Measurements from ENCODE around the gene F10.

Gene F10

GRCh38 chr13:113126265-113127150 lies 3.9 kb downstream of the F10 start:
- DNase-seq (ENCODE audit: extremely low spot score, insufficient read length, low read depth) (no peak), FAIRE-seq (no peak)

DNA sequence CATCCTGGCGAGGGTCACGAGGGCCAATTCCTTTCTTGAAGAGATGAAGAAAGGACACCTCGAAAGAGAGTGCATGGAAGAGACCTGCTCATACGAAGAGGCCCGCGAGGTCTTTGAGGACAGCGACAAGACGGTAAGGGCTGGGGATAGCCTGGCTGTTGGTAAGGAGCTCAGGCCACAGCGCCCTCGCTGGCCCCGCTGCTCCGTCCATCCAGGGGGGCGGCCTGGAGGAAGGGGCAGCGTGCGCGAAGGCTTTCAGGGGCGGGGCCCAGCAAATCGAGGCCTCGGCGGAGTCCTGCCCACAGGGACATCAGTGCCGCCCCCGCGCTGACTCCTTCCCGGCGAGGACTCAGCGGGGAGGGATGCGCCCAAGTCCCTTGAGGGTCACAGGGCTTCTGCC lies 6.9 kb downstream of the F10 start:
- FAIRE-seq: no peak
- no peak for DNase-seq (ENCODE audit: extremely low spot score, insufficient read length, low read depth)

DNA sequence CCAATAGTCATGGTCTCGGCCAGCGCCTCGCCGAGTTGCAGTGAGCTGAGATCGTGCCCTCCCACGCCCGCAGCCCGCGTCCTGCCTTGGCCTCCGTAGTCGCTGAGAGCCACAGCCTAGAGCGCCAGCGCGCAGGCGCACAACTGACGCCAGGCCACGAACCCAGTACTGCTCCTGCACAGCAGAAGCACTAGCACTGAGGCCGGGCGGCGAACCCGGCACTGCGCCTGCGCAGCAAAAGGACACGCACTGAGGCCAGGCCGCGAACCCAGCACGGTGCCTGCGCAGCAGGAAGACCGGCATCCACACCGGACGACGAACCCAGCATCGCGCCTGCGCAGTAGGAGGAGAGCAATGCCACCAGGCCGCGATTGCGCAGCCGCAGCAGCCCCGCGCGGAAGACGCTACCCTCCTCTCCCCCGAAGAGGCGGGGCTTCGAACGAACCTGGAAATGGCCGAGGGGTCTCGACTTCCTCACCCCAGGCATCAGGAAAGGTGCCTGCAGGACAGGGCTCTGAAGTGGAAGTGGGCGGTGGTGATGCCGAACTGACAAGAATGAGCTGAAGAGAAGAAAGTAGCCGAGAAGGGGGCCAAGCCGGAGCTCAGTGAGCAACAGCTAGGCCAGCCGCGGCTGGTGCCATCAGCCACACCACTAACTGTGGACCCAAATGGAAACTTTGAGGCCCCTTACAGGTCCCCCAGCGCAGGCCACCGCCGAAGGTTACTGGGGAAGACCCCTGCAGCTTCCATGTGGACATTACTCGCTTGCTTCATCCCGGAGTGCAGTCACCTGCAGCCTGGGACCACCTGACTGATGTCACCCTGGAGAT lies 7.5 kb downstream of the F10 start:
- DNase-seq (ENCODE audit: extremely low spot score, insufficient read length, low read depth) (no peak), FAIRE-seq (no peak)

DNA sequence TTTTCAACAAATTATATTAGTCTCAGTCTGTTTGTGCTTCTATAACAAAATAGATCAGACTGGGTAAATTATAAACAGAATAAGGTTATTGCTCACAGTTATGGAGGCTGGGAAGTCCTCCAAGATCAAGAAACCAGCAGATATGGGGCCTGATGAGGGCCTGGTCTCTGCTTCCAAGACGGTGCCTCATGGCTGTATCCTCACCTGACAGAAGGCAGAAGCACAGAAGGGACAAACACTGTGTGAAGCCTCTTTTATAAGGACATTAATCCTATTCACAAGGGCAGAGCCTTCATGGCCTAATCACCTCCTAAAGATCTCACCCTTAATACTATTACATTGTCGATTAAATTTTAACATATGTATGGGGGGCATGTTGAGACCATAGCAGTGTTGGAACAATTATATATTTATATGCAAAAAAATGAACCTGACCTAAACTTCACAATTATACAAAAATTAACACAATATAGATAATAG lies 12.7 kb downstream of the F10 start:
- no peak for FAIRE-seq

DNA sequence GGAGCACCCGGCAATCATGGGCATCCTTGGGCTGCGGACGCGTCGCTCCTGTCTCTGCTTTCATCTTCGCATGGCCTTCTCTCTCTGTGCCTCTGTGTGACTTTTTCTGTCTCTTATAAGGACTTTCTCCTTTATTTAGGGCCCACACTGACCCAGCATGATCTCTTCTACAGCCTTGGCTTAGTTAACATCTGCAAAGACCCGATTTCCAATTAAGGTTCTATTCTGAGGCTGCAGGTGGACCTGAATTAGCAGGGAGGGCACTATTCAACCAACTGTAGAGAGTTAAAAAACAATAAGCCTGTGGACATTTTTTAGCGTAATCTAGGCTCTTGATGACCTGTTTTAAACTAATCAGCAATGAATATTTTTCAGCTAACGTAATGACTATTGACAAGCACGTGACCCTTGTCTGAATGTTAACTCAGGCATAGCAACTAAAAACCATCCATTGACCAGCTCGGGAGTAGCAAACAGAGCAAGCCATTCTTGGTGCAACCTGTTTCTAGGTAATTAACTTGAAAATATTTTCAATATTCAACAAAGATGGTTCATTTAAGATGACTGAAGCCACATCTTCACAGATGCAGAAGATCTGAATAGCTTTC lies 15.2 kb downstream of the F10 start:
- DNase-seq (ENCODE audit: extremely low spot score, insufficient read length, low read depth): no peak
- no peak for FAIRE-seq

More for the DNA sequence above, 12.7 kb downstream of the F10 start:
- DNase-seq (ENCODE audit: extremely low spot score, insufficient read length, low read depth): no peak

GRCh38 chr13:113138792-113139551 lies 16.4 kb downstream of the F10 start:
- no peak for FAIRE-seq

DNA sequence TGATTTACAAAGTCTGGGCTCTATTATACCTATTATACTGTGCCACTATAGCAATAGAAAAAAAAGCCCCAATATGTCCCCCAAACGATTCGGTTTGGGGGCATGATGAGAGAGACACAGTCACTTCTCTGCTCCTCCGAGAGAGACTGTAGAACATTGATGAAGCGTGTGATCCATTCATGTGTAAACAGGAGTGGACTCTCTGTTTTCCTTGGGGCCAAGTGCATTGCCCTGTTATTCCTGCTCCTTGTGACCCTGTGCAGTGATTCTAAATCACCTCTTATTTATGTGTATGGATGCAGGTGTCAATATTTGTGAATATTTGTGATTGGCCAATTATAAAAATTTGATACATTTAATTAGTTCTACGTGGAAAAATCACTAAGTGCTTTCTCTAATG lies 17.0 kb downstream of the F10 start:
- FAIRE-seq (no peak), DNase-seq (ENCODE audit: extremely low spot score, insufficient read length, low read depth) (no peak)

More at GRCh38 chr13:113138792-113139551, 16.4 kb downstream of the F10 start:
- DNase-seq (ENCODE audit: extremely low spot score, insufficient read length, low read depth): no peak

DNA sequence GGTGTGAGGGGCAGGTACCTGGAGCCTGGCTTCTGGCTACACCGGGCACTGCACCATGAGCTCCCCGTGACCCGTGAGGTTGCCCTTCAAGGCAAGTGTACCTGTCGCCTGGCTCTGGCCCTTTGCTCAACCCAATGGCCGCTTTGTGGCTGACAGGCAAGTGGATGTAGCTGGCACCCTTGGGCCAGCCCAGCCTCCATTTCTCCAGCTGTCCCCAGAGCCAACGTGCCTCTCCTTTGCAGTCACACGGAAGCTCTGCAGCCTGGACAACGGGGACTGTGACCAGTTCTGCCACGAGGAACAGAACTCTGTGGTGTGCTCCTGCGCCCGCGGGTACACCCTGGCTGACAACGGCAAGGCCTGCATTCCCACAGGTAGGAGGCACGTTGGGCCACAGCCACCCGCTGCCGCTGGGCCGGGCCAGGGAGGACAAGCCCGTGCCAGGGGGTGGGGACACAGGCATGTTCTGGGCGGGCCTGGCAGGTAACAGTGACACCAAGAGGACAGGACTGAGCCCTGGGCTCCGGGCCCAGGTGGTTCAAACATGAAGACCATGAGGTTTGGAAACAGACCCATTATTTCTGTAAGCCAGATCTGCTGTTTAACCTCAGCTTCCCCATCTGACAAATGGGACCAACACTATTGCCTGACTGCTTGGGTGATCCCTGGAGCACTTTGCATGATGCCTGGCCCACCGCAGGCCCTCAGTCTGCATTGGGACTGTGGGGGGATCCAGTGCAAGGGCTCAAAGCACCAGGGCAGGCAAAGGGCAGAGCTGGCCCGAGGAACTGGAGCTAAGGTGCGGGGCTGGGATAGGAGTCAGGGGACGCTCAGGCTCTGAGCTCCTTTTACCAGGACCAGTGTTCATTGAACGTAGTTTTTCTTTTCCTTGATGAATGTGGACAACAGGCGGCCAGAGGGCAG lies 18.3 kb downstream of the F10 start:
- FAIRE-seq (no peak), DNase-seq (ENCODE audit: extremely low spot score, insufficient read length, low read depth) (no peak)

DNA sequence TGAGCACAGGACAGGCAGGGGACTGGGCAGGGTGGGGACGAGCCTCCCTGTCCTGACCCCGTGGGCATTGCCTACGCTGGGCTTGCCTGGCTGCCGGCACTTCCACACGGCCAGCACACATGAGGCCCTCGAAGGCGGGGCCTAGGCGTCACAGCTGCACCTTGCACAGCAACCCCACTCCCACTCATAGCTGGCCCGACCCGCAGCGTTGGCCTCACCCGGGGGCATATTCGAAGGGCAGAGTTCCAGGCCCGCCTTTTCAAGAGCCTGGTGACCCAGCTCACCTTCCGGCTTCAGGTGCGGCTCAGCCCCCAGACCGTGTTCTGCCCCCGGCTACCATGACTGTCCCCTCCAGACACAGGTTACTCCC lies 19.0 kb downstream of the F10 start:
- DNase-seq (ENCODE audit: extremely low spot score, insufficient read length, low read depth) (no peak), FAIRE-seq (no peak)

DNA sequence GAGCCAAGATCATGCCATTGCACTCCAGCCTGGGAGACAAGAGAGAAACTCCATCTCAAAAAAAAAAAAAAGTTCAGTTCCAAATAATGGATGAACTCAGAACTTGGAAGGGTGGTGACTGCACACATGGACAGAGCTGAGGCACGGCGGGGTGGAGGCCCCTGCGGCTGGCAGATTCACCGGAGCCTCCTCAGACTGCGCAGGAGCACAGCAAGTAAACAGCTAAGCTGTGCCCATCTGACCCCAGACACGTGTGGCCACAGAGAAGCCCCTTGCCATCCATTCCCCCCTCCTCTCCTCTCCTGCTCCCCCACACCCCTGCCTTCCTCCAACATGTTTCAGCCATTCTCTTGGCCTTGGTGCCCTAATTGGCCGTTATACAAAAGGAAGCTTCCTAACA lies 20.3 kb downstream of the F10 start:
- FAIRE-seq: no peak

DNA sequence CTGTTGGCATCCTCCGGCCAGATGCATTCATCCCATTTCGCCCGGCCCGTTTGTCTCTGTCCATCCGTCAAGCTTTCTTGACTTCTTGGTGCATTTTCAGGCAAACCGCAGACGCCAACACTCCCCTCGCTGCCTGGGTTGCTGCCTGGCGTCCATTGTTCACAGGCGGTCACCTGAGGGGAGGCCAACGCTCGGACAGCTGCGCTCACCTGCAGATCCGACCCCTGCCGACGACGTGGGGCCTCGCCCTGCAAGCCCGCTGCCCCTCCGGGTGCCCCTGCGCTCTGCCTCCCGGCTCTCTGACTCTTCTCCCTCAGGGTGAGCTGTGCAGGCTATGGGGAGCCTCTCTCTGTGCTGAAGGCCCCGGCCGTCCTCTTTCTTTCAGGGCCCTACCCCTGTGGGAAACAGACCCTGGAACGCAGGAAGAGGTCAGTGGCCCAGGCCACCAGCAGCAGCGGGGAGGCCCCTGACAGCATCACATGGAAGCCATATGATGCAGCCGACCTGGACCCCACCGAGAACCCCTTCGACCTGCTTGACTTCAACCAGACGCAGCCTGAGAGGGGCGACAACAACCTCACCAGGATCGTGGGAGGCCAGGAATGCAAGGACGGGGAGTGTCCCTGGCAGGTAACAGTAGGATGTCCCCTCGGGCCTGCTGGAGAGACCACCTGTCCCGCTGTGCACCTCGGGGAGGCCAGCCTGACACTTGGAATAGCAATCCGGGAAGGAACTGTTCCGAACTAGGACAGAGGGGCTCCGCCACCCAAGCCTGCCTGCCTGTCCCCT lies 21.1 kb downstream of the F10 start:
- DNase-seq (ENCODE audit: extremely low spot score, insufficient read length, low read depth) (no peak), FAIRE-seq (no peak)

More for the DNA sequence above, 20.3 kb downstream of the F10 start:
- DNase-seq (ENCODE audit: extremely low spot score, insufficient read length, low read depth): no peak

DNA sequence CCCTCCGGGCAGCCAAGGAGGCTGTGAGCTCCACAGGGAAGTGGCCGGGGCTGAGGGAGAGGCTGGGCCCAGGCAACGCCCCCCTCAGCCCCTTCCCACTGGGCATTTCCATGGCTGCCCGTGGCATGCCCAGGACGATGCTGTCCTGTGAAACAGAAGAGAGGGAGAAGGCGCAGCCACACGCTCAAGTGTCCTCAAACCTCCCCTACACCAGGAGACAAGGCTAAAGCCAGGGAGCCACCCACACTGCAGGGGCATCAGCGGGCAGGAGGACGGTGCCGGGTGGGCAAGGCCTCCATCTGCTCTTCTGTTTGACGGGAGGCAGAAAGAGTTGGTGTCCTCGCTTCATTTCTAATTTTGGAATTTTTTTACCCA lies 21.6 kb downstream of the F10 start:
- FAIRE-seq: no peak
- DNase-seq (ENCODE audit: extremely low spot score, insufficient read length, low read depth): no peak

DNA sequence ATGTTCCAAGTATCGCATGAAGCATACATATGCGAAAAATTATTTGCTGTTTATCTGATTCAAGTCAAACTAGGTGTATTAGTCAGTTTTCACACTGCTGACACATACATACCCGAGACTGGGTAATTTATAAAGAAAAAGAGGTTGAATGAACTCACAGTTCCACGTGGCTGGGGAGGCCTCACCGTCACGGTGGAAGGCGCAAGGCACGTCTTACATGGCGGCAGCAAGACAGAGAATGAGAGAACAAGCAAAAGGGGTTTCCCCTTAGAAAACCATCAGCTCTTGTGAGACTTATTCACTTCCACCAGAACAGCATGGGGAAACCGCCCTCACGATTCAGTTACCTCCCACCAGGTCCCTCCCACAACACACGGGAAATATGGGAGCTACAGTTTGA lies 22.9 kb downstream of the F10 start:
- FAIRE-seq (no peak), DNase-seq (ENCODE audit: extremely low spot score, insufficient read length, low read depth) (no peak)

DNA sequence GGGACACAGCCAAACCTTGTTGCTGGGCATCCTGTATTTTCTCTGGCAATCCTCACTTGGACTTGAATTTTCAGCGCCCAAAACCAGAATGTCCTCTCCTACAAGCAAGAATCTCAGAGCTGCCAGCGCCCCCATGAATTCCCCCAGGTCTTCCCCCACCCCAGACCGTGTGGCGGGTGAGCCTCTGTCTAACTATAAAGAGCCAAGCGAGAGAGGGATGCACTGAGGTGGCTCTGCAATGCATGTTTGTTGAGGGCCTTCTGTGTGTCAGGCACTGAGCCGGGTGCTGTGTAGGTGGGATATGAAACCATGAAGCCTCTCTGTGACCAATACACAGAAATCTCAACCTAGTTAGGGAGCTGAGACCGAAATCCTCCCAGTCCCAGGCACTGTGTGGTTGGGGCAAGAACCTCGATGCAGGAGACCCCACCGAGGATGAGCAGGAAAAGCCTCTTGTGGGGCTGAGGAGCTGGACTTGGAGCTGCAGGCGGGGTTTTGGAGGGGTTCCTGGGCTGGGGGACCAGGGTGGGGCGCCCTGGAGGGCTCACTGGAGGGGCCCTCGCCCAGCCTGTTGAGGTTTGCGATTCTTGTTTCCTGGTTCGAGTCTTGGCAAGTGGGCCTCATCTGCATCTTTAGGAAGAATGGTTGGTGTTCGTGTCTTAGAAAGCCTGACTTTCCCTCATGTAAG lies 23.5 kb downstream of the F10 start:
- FAIRE-seq: no peak
- no peak for DNase-seq (ENCODE audit: extremely low spot score, insufficient read length, low read depth)

GRCh38 chr13:113146750-113147149 lies 24.2 kb downstream of the F10 start:
- FAIRE-seq: no peak

GRCh38 chr13:113147206-113147605 lies 24.6 kb downstream of the F10 start:
- DNase-seq (ENCODE audit: extremely low spot score, insufficient read length, low read depth) (no peak), FAIRE-seq (no peak)

More at GRCh38 chr13:113146750-113147149, 24.2 kb downstream of the F10 start:
- no peak for DNase-seq (ENCODE audit: extremely low spot score, insufficient read length, low read depth)

- FAIRE-seq: no peak
- no peak for DNase-seq (ENCODE audit: extremely low spot score, insufficient read length, low read depth)
These were observed 25.8 kb downstream of the F10 start for GRCh38 chr13:113148407-113148806.
